Heart left ventricle (tissue), 16 donors: ENCODE data around the gene IFNGR1. TPM values are rescaled to one million over a fixed set of nuclear protein-coding genes. Genes with fewer than 3 reads are reported as not detected.

Experiments used
- ATAC-seq, 4 donors: fragments of 200-7000 bp; cut with Tn5 transposase; one replicate each; pipeline ENCODE4 v1.9.1; 2020 to 2022; ENCODE audit warnings: moderate library complexity in 4 of 4, mild to moderate bottlenecking in 3 of 4, moderate number of reproducible peaks in 1 of 4
- DNase-seq, 5 donors: peaks; one replicate each; pipeline ENCODE4 v3.0.0-alpha.2; 2020
- H3K27ac ChIP-seq, 12 donors: fragments of 200-600 bp; sonication (generic) in 4 of 12; one replicate each; pipeline versions ENCODE4 v1.5.0 to v1.8.0; 2016 to 2022; ENCODE audit warnings: mild to moderate bottlenecking in 2 of 12
- H3K27me3 ChIP-seq, 9 donors: fragments of 200-600 bp; sonication (generic) in 2 of 9; one replicate each; pipeline versions ENCODE4 v1.5.1 to v1.8.0; 2016 to 2022; ENCODE audit warnings: mild to moderate bottlenecking in 3 of 9
- H3K36me3 ChIP-seq, 9 donors: fragments of 200-600 bp; sonication (generic) in 2 of 9; one replicate each; pipeline versions ENCODE4 v1.5.0 to v1.8.0; 2018 to 2022; ENCODE audit warnings: mild to moderate bottlenecking in 2 of 9
- H3K4me1 ChIP-seq, 12 donors: fragments of 200-600 bp; sonication (generic) in 4 of 12; one replicate each; pipeline versions ENCODE4 v1.5.0 to v1.8.0; 2016 to 2022; ENCODE audit warnings: mild to moderate bottlenecking in 3 of 12
- H3K4me3 ChIP-seq, 12 donors: fragments of 200-600 bp; sonication (generic) in 4 of 12; one replicate each; pipeline versions ENCODE4 v1.5.0 to v1.8.0; 2017 to 2022; ENCODE audit warnings: mild to moderate bottlenecking in 9 of 12, moderate library complexity in 4 of 12
- H3K9me3 ChIP-seq, 12 donors: fragments of 200-600 bp; sonication (generic) in 4 of 12; one replicate each; pipeline versions ENCODE4 v1.5.0 to v1.8.0; 2016 to 2022; ENCODE audit warnings: mild to moderate bottlenecking in 1 of 12
- POLR2A ChIP-seq, 2 donors: fragments of 450-650 bp; IDR thresholded peaks; one replicate each; pipeline ENCODE4 v1.6.1; 2017; ENCODE audit warnings: antibody characterized with exemption in 2 of 2, mild to moderate bottlenecking in 2 of 2, moderate library complexity in 2 of 2
- WGBS, 4 donors: extraction: QIAGEN DNeasy Blood & Tissue Kit in 2 of 4; methylation state at CpG; one replicate each; pipeline versions ENCODE4 v1.1.5 to v1.1.7; 2013 to 2018; 5-methylcytosine and 5-hydroxymethylcytosine counted together
- intact Hi-C, 10 donors: fragments of 100-400 bp; cut with DNase I; formaldehyde crosslinking; loops; one replicate each; pipeline versions ENCODE4 v1.11.1 to v1.14.2; 2022
- polyA plus RNA-seq, 2 donors: library from polyadenylated mRNA; stranded (reverse); fragments of 200-250 nt; gene quantifications; one replicate each; pipeline ENCODE4 v1.2.3, GENCODE V29; 2013
- total RNA-seq, 9 donors: library from RNA; depleted of rRNA in 2 of 9; stranded (reverse); fragments of >200 nt in 2 of 9; fragmentation: NEBNext Ultra II Directional in 3 of 9; extraction: Animal tissue kit (Norgen Biotek cat#: 25700) in 3 of 9; gene quantifications; one replicate each; pipeline versions ENCODE4 v1.1.0 to v1.2.4, GENCODE V29; 2016 to 2023
- TF ChIP-seq, protein P1 (sequence below), 12 donors: fragments of 200-600 bp; sonication (generic) in 4 of 12; IDR thresholded peaks; one replicate each; pipeline versions ENCODE4 v1.5.0 to v1.8.0; 2018 to 2022; ENCODE audit warnings: antibody characterized with exemption in 12 of 12, mild to moderate bottlenecking in 5 of 12
- donor health status: ischemic (EF 13 %, LVEDD 7.1; RV severe dilation, severe dysfunction).
- donor health status: healthy with polysubstance abuse.
- donor health status: DM: no; HTN: yes; CAD: no.
- donor health status: DM: no; HTN: no; CAD: no.
- donor health status: ischemic (EF 25% LVEDD 6.9; RV normal size, moderate dysfunction).
- donor health status: ischemic (EF 25% LVEDD 5.7; RV mildly dilated, moderate dysfunction).
- donor health status: healthy.
- donor health status: DM: yes; HTN: yes; CAD: no.
- donor health status: ischemic (EF 35%, LVEDD 5.7; RV mildly dilated, moderate dysfunction).
- donor health status: nonischemic (EF 11% LVEDD 7.7; RV severe dilation, severe dysfunction).
- donor health status: DM: yes; HTN: yes; CAD: no.
- donor health status: PGD.
- donor health status: ischemic (EF 29% LVEDD 5.4; RV normal size, mild dysfunction).
- donor health status: nonischemic (EF 23%, LVEDD 6.1; RV moderate dilation, normal function).

Gene IFNGR1
- total and polyA plus RNA-seq, 11 donors = 68.6 to 152 (median 79.2) TPM

GRCh38 chr6:137236581-137237355 is 17.6 kb upstream of the IFNGR1 start:
- TF ChIP-seq, protein P1, sequence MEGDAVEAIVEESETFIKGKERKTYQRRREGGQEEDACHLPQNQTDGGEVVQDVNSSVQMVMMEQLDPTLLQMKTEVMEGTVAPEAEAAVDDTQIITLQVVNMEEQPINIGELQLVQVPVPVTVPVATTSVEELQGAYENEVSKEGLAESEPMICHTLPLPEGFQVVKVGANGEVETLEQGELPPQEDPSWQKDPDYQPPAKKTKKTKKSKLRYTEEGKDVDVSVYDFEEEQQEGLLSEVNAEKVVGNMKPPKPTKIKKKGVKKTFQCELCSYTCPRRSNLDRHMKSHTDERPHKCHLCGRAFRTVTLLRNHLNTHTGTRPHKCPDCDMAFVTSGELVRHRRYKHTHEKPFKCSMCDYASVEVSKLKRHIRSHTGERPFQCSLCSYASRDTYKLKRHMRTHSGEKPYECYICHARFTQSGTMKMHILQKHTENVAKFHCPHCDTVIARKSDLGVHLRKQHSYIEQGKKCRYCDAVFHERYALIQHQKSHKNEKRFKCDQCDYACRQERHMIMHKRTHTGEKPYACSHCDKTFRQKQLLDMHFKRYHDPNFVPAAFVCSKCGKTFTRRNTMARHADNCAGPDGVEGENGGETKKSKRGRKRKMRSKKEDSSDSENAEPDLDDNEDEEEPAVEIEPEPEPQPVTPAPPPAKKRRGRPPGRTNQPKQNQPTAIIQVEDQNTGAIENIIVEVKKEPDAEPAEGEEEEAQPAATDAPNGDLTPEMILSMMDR (IDR thresholded peaks at IDR 0.05) = no peak
- TF ChIP-seq POLR2A (IDR thresholded peaks at IDR 0.05) = no peak
- H3K4me1 ChIP-seq = peaks cover 8 to 99% (median 29%) of the 10 kb centered on the region in 12 donors
- intact Hi-C loops = no loop called here
- 59 to 71% (median 64%) methylated on average over 5 of the region's 5 CpGs for WGBS, 4 donors
- H3K27ac ChIP-seq = peak overlapping the region in 11 of 12 donors; percentile 6 to 87 (median 29)
- H3K4me3 ChIP-seq = no peak overlapping the region
- peaks cover 0 to 10% (median 0%) of the 10 kb centered on the region in 12 donors for H3K9me3 ChIP-seq
- H3K27me3 ChIP-seq = no peaks in the 10 kb centered on the region
- ATAC-seq = peak in 2 of 4 donors; percentile 25 to 34
- no peaks in the 10 kb centered on the region for H3K36me3 ChIP-seq
- DNase-seq = no peak

- WGBS, 4 donors = 96 to 100% (median 98%) methylated on average over 1 of the region's 1 CpG
- intact Hi-C loops = loop anchor here in 1 of 10 donors (2.0 kb wide), 1 partner anchor 17 kb away; the partner anchor contains the start of gene IFNGR1
- Histone ChIP-seq H3K36me3 (no peaks in the 10 kb centered on the region), H3K27me3 (no peaks in the 10 kb centered on the region), H3K4me1 (peaks cover 8 to 99% (median 29%) of the 10 kb centered on the region in 12 donors), H3K4me3 (no peak overlapping the region), H3K9me3 (peaks cover 0 to 10% (median 0%) of the 10 kb centered on the region in 12 donors), H3K27ac (peak overlapping the region in 1 of 12 donors; percentile 94)
- DNase-seq (no peak), ATAC-seq (no peak)
- TF ChIP-seq, protein P1 (IDR thresholded peaks at IDR 0.05) = no peak
- TF ChIP-seq POLR2A (IDR thresholded peaks at IDR 0.05) = no peak
These were observed 16.5 kb upstream of the IFNGR1 start for GRCh38 chr6:137235686-137236085.

DNA sequence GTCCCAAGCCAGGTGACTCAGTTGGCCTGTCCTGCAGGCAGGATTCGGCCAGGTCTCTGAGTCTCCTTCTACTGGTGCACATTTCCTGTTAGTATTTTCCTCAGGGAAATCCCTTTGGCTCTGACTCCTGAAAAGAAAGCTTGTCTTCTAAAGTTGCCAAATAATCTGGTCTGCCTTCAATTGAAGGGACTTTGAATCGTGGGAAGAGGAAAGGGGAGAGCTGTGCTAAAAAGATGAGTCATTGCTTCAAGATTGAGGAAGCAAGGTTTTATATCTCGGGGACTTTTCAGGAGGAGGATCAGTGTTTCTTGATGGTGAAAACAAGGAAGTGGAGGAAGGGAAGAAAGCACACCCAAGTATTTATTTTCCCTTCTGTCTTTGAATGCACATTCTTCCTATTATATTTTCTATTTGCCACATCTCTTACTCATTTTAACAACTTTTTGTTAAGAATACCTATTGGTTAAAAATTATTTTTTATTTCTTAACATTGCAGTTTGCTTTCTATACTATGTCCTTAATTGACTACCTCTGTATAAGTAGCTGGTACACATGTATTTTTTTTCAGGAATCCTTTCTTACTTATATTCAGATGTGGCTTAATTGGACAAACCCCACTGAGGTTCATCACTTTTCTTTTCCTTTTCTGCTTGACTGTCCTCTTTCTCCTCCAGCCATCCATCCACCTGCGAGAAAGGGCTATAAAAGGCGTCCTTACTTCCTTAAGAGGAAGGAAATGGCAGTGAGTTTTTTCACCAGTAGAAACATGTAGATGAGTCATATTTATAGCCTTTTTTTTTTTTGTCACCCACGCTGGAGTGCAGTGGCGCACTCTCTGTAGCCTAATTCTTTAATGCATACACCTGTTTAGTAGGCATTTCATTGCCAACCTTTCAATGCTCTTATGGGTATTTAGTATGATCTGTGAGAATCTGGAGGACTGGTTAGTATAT is 15.0 kb upstream of the IFNGR1 start:
- peaks cover 0 to 10% (median 0%) of the 10 kb centered on the region in 12 donors for H3K9me3 ChIP-seq
- H3K27me3 ChIP-seq = no peaks in the 10 kb centered on the region
- no peak for TF ChIP-seq POLR2A (IDR thresholded peaks at IDR 0.05)
- TF ChIP-seq, protein P1 (IDR thresholded peaks at IDR 0.05) = no peak
- ATAC-seq (peak; percentile 25 to 85 (median 68)), DNase-seq (peak in 4 of 5 donors; percentile 42 to 62 (median 52))
- peaks cover 8 to 99% (median 35%) of the 10 kb centered on the region in 12 donors for H3K4me1 ChIP-seq
- no peaks in the 10 kb centered on the region for H3K36me3 ChIP-seq
- WGBS, 4 donors = 41 to 52% (median 47%) methylated on average over 7 of the region's 7 CpGs
- intact Hi-C loops = loop anchor here in 1 of 10 donors (2.0 kb wide), 1 partner anchor 15 kb away; the partner anchor contains the start of gene IFNGR1
- no peak overlapping the region for H3K4me3 ChIP-seq
- H3K27ac ChIP-seq = peak overlapping the region; percentile 35 to 94 (median 73)
